Ovary (tissue), 3 donors: ENCODE results near the gene TAC4.

Experiments used
- POLR2A ChIP-seq: fragments of 450-650 bp; IDR thresholded peaks from one replicate; pipeline ENCODE4 v1.6.1; 2017; ENCODE audit warnings: antibody characterized with exemption, mild to moderate bottlenecking, moderate library complexity
- TF ChIP-seq, protein P1 (sequence below), 3 donors: fragments of 450-650 bp in 2 of 3; fragments of 200-600 bp in 1 of 3; IDR thresholded peaks; one replicate each; pipeline versions ENCODE4 v1.5.1 to v1.8.0; 2016 to 2022; ENCODE audit warnings: antibody characterized with exemption in 3 of 3, mild to moderate bottlenecking in 1 of 3
- donor health status: DM: no; HTN: no; CAD: no.

DNA sequence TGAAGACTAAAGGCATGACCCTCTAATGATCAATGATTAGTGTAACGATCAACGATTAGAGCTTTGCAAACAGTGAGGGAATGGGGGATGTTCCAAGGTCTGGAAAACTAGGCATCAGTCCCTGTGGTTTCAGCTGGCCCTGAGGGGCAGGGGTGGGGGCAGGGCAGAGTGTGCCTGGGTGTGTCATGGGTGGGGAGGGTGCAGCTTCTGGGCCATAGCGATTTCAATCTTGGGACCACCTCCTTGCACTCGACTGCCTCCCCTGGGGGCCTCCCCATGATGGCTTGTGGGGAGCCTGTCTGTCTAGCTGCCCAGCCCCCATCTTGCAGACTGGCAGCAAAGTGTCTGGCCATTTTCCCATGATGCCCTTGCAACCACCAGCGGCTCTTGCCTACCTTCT, 8.4 kb downstream of the TAC4 start:
- TF ChIP-seq, protein P1, sequence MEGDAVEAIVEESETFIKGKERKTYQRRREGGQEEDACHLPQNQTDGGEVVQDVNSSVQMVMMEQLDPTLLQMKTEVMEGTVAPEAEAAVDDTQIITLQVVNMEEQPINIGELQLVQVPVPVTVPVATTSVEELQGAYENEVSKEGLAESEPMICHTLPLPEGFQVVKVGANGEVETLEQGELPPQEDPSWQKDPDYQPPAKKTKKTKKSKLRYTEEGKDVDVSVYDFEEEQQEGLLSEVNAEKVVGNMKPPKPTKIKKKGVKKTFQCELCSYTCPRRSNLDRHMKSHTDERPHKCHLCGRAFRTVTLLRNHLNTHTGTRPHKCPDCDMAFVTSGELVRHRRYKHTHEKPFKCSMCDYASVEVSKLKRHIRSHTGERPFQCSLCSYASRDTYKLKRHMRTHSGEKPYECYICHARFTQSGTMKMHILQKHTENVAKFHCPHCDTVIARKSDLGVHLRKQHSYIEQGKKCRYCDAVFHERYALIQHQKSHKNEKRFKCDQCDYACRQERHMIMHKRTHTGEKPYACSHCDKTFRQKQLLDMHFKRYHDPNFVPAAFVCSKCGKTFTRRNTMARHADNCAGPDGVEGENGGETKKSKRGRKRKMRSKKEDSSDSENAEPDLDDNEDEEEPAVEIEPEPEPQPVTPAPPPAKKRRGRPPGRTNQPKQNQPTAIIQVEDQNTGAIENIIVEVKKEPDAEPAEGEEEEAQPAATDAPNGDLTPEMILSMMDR (IDR thresholded peaks at IDR 0.05): no peak
- no peak for TF ChIP-seq POLR2A
